DMS53 treated with DMSO at 0.1 percent for 48 hours (cell line): Measurements from ENCODE around the gene TBC1D2B.
A peak's percentile ranks its signal among the peaks of the same experiment; 100 is the strongest.

Experiments
- DNase-seq: peaks from one replicate; lab custom pipeline; 2025; ENCODE audit not compliant: unreplicated experiment; lab: John Stamatoyannopoulos, UW

Gene TBC1D2B

DNA sequence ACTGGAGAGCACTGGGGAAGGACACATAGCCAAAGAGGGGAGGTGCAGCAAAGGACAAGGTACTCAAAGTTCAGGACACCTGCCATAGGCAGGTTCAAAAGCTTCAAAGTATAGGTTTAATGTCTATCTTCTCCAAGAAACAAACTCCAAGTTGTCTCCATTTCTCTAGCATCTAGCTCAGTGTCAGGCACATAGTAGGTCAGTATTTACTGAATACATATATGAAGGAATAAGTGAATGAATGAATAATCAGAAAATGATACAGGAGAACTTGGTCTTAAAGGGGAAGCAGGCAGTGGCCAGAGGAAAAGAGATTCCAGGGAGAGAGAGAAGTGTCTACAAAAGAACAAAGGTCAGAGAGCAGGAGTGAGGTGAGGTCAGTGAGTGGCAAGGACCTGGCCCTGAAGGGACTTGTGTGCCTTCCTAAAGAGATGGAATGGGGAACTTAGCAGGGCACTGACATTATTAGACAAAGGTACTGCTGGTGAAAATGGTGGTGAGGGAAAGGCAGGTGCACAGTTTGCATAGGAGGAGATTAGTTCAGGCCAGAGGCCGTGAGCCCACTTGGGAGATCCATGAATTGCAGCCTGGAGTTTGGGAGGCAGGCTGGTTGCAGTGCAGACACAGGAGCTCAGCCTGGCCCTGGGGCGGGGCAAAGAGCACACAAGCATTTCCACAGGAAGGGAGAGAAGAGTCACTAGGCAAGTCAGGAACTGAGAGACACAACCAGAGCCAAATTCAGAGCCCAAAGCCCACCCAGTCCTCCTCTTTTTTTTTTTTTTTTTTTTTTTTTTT, 21.4 kb downstream of the TBC1D2B start:
- DNase-seq: peak; percentile 6

DNA sequence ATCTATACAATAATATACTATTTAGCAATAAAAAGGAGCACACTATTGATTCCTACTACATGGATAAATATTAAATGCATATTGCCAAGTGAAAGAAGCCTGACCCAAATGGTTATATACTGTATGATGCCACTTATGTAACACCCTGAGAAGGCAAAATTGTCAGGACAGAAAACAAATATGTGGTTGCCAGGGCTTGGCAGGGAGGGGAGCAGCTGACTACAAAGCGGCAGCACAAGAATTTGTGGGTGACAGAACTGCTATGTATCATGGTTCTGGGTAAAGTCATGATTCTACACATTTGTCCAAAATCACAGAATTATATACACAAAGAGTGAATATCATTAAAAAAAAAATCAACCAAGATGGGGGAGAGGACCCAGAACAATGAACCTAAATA, 22.5 kb downstream of the TBC1D2B start:
- DNase-seq: no peak

DNA sequence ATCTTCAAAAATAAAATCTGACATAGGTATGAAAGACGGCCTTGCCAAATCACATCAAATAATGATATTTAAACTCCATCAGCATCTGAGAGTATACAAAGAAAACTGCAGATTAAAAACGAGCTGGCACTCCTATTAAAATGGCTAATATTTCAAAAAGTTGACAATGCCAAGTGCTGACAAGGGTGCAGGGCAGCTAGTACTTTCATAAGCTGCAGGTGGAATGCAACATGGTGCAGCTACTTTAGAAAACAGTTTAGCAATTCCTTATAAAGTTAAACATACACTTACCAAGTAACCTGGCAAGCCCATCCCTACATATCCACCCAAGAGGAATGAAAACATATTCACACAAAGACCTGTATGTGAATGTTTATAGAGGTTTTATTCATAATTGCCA, 23.0 kb downstream of the TBC1D2B start:
- DNase-seq: no peak

DNA sequence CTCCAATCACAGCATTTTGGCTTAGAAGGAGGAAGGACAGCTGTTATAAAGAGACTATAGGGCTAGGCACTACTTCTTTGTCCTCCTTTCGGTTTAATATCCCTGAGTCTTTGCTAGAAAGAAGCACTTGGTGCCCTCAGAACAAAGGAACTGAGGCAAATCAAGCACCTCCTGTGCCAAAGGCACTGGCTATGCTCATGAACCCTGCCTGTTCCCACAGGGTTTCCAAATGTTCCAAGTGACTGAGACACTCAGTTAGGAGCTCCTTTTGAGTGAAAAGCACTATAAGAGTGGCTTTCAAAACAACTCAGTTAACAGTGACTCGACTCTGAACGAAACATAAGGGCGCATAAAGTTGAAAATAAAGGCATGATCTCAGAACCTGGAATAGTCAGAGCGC, 25.0 kb downstream of the TBC1D2B start:
- DNase-seq: no peak

DNA sequence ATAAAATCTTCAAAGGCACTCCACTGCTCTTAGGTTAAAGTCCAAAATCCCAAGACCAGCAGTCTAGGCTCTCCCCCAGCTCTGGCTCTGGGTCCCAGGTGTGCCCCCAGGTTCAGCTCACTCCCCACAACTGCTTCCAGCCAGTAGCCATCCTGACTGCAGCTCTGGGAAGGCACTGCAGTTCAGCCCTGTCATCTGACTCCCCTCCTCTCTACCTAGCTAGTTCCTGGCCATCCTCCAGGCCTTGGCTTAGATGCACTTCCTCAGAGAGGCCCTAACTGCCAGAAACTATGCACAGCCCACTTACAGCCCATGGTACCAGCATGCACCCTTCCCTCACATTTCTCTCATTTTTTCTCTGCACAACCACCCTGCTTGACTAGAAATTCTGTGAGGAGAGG, 25.5 kb downstream of the TBC1D2B start:
- DNase-seq: no peak

DNA sequence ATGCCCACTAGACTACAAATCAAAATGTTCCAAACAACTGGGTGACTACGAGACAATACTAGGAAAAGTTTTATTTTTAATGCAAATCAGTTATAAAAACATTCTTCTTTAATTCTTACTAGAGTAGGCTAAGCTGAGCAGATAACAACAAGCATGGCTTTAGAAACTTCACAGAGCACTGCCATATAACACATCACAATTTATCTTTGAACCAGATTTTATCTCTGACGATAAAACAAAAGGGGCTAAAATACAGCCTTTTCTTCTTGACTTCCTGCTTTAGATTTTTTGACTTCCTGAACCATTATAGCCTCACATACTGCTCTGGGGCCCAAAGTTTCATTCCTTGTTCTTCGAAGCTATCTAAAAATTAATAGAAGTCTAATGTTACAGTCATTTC, 25.9 kb downstream of the TBC1D2B start:
- no peak for DNase-seq

DNA sequence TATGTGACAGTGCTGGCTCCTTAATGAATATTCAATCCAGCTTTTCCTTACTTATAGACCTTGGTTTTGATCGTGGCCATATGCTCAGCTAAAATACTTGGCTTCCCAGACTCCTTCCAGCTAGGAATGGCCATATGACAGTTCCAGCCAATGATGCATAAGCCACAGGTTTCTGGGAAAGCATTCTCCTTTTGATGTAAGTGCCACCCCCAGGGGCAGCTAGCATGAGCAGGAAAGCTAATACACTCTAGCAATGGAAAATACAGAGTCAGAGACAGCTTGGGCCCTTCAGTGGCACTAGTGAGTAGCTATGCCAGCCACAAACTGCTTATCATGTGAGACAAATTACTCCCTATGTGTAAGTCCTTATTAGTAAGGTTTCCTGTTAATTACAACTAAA, 26.7 kb downstream of the TBC1D2B start:
- no peak for DNase-seq

DNA sequence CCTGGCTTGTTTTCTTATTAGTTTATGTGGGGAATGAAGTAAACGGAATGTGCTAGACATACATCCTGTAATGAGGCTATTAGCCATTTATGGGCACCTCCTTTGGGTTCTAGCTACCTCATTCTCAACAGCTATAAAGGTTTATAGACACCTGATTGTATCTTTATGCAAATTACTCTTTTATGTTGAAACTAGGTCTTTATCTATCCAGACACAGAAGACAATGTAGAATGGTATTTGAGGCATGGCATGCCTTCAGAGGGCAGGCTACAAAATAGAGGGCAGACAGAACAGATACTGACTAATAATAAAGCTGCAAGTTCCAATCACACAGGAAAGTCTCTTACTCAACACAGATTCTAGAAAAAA, 27.1 kb downstream of the TBC1D2B start:
- DNase-seq: no peak

DNA sequence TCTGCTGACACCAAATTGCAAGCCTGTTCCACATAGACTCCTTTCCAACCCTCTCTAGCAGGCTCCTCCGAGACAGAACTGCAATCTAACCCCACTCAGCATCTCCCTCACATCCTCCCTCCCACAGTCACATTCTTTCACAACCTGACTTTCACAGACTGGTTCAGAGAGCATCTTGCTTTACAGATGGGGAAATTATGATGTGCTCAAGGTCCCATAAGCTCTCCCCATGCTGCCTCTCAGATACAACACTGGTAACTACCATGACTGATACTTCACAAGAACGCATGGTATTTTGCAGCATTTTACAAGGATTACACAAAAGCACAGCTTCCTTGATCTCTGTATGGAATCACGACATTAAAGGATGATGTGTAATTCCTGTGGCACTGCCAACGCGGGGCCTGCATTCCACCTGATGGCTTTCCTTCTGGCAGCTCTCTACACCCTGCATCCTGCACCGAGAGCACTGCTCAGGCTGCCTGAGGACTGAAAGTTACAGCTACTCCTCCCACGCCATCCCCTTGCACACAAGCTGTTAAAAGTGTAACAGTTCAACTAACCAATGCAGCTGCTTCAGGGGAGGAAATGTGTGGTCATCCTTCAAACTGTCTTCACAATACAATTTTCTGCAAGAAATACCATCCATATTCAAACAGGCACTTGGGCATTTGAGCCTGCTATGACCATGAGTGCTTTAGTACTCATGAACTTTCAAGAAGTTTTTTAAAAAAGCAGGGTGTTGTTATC, 27.6 kb downstream of the TBC1D2B start:
- DNase-seq: no peak

DNA sequence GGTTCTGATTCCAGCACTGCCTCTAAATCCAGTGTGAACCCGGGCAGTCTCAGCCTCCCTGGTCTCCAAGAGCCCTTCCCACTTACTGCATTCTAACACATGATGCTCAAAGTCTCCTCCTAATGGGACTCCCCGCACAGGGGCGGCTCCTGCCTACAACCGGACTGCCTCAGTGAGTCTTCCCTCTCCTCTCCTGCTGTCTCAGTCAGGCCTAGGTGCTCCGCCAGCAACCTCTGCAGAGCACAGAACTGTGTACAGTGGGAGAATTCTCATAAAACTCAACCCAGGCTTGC, 28.9 kb downstream of the TBC1D2B start:
- DNase-seq: no peak

DNA sequence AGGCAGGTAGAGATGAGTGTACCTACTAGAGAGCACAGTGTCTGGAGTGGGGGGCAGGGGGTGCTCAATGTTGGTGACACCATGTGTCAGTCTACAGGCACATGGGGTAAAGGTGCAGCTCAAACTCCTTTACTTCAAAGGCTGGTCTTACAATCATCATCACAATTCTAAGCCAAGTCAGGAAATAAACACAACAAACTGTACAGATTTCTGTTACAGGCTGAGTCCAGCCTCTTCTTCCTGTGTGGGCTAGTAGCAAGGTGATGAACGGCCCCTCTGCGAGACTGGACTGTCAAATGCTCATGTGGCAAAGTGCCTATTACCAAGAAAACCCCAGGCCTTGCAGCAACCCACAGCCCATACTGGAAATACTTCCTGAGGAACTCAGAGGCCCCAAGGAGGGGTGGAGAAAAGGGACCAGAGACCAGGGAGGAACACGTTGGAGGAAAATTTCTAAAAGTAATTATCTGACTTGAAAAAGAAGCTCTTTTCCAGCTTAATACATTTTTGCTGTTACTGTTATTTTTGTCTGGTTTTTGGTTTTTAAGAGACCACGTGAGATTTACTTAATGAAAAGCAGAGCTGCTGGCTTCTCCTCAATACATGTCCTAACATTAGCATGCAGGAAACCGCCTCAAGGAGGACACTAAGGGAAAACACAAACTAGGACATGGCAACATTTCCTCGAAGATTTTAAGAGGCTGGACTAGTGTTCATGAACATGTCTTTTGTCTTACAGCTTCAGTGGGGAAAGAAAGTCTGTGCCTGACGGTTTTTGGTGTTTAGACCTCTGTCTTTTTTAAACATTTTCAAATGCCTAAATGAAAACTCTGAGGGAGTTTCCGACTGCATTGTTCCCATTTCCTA, 29.5 kb downstream of the TBC1D2B start:
- no peak for DNase-seq

DNA sequence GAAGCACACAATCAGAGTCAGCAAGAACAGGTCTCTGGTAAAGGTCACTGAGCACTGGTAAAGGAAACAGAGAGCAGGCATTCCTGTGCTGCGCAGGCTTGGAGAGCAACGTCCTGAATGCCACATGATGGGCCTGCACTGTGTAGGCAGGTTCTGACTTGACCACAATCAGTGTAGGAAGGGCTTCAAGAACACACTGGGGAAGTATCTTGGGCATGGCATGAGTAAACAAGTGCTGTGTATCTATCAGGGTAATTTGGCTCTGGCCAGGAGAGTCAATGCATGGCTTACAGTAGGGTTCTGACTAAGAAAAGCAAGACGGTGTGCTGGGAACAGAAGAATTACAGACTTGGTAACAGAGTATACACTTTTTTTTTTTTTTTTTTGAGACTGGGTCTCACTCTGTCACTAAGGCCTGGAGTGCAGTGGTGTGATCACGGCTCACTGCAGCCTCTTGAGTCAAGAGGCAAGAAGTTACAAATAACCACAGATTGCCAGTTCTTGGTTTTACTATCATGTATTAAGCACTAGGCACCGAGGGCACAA, 30.6 kb downstream of the TBC1D2B start:
- DNase-seq: no peak

DNA sequence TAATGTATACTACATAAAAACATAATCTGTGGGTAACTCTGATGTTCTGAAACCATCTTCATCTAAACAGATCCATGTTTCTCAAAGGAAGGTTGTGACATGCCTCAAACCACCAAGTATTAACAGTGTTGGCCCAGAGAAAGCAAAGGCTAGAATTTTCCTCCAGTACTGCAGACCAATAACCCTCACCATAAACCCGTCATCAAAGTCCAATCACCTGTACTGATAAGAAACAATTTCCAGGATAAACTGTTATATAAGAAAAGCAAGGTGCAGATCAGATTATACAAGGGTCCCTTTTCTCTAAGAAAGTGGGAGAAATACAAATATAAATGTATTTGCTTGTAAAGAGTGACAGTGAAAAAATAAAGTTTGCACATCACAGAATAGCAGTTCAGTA, 32.3 kb downstream of the TBC1D2B start:
- DNase-seq: no peak

DNA sequence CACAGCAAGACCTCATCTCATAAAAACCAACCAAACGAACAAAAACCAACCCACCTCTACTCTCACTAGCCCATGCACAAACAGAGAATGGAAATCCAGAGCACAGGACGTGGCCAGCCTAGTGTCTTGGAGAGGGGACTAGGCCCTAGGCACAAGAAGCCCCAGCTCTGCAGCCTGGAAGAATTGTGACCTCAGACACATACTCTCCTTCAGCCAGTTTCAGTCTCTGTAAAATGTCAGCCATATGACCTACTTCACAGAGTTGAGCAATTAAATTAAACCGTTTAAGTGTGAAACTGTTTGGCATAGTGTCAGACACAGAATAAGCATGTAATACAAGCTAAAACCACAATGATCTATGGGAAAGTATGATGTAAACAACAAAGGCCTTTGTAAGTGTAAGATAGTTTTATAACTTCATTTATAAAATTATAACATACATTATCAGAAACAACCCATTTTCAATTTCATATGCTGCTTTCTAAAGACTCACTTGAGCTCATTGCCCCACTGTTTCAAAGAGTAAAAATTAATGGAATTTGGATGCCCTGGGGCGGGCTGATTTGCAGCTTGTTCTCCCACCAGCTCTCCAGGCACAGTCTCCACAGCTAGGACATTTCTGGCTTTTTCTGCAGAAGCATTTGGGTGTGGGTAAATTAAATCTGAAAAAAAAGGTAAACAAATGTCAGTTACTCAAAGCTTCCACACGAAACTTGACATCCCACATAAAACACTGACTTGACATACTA, 32.9 kb downstream of the TBC1D2B start:
- no peak for DNase-seq

DNA sequence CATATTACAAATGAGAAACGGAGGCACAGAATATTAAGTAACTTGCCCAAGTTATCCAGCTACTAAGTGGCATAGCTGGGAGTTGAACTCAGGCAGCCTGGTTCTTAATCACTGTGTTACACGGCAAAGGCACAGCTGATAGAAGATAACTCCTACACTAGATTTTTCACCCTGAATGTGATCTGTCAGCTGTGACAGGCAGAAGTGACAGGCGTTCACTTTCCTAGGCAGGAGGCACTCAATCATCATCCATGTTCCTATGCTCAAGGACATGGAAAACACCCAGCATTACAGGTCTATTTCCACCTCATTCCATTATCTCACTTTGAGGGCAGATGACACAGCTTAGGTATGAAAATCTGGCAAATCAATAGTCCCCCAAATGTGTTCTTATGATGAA, 35.6 kb downstream of the TBC1D2B start:
- no peak for DNase-seq

DNA sequence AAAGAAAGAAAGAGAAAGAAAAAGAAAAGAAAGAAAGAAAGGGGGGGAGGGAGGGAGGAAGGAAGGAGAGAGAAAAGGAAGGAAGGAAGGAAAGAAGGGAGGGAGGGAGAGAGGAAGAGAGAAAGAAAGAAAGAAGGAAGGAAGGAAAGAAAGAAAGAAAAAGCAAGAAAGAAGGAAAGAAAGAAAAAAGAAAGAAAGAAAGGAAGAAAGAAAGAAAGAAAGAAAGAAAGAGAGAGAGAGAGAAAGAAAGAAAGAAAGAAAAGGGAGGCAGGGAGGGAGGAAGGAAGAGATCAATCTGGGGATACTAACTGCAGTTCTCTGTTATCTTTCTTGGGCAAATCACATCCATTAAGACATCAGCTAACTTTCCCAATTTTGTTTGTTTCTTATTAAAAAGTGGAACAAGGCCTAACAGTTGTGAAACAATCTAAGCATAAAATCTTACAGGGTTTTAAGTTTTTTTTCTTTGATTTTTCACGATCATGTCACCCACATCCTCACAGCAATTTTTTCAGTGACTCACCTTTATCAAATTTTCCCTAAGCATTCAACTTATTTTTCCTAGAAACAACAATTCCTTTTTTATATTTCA, 36.8 kb downstream of the TBC1D2B start:
- no peak for DNase-seq

DNA sequence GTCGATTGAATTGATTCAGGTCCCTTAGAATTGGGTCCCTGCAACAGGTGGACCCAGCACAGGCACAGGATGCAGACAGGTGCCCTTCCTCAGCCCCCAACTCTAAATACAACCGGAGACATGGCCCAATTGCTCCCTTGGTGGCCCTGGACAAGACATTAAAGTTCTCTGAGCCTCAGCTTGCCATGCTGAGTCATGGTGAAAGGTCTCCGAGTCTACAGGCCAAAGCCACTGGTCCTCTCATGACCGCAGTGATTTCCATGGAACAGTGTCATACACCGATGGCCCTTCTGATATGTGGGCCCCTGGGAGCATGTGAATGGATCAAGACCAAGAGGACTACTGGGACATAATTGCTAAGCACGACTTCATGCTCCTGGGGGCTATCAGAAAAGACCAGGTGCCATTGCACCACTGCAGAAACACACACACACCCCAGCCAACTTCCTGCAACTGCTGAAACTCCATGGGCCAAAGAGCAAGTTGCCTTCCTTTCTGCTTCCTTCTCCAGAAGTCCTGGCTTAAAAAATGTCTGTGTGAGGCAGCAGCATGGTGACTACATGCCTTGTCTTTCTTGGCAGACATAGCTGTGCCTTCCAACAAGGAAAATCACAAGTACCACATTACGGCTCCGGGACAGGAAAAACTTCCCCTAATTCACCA, 38.8 kb downstream of the TBC1D2B start:
- no peak for DNase-seq

DNA sequence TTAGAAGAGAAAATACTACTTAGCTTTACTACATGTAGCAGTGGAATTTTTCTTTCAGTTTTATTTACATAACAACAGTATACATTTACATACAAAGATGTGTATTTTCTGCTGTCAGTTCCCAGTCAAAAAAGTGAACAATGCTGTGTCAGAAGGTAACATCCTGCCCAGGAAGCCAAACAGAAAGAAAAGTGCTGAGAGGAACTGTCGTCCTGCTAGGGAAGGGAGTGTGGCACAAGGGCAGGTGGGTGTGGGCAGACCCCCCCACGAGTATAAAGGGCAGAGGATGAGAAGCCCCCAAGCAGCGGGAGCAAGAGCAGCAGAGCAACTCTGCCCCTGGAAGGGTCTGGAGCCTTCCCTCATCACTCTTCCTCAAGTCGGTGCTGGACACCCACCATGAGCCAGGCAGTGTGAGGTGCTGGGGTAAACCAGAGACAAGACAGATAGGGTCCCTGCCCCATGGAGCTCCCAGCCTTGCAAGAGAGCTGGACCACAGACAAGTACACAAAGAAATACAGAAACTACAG, 39.7 kb downstream of the TBC1D2B start:
- DNase-seq: no peak

DNA sequence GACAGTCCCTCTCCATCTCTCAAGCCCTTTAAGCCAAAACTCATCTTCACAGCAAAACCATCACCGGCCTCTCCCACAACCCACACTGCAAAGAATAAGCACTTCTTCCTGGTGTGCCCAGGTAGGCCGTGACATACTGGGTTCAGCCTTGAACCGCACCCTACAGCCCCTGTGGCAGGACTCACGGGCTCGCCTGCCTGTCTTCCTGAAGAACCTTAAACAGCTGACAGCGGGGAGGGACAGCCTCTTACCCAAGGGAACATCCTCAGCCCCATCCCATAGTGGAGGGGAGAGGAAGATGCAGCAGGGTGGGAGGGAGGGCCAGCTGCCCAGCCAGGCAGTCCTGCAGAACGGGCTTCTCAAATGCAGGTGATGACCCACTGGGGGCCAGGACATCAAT, 40.2 kb downstream of the TBC1D2B start:
- DNase-seq: no peak
